ENCODE data around the gene TMEM200B.
"Not testable (repeated sequence)": the region's sequence is repeated elsewhere in the genome, so short reads cannot be mapped to it uniquely, and the experiment has no call there.

TMEM200B gene

DNA sequence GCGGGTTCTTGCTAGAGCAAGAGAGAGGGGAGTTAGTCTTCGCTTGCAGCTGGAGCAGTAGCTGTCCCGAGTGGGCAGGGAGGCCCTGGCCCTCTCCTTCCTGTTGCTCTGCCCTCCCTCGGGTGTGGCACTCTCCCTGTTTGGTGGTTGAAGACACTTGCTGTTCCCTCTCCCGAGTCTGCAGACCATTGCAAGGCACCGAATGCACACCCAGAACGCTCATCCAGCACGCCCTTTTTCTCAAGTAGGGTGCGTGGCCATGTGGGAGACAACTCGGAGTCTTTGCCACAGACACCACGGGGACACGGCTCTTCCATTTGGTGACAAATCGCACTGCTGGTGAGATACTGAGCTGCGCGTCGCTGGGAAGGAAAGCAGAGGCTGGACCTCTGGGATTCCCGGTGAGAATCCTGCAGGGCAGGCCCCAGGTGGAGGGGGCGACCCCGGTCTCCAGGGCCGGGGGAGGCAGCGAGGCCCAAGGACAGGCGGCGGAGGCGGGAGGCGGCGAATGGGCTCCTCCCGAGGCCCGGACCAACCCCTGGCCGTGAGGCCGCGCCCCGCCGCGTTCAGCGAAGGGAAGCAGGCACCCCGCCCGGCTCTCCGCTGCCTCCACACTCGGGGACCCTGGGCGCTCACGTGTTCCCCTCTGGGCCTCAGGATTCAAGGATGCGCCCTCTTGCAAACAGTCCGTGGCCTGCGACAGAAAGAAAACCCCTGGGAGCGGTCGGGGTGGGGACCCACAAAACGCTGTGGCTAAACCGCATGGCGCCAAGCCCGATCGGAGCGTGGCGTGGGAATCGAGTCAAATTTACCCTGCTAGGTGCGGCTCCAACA lies 10.4 kb upstream of the TMEM200B start:
- DNase-seq (ENCODE audit: low spot score) = no peak

DNA sequence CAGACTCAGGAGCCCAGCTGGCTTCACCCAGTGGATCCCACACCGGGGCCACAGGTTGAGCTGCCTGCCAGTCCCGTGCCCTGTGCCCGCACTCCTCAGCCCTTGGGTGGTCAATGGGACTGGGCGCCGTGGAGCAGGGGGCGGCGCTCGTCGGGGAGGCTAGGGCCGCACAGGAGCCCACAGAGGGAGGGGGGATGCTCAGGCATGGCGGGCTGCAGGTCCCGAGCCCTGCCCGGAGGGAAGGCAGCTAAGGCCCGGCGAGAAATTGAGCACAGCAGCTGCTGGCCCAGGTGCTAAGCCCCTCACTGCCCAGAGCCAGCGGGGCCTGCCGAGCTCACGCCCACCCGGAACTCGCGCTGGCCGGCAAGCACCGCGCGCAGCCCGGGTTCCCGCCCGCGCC lies 7.4 kb upstream of the TMEM200B start:
- DNase-seq (ENCODE audit: low spot score) = not testable (repeated sequence)

DNA sequence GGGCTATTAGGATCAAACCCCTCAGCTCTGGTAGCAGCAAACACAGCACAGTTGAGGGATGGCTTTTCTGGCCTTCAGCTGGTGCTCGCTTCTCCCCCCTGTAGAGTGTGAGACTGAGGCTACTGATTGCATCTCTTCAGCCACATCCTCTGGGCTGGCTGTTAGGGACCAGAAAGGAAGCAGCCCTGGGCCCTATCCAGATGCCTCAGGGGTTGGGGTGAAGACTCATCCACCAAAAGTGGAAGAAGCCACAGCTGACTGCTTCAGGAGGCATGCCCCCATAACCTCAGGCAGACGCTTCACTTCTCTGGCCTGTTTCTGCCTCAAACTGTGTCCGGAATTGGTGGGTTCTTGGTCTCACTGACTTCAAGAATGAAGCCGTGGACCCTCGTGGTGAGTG lies 6.2 kb upstream of the TMEM200B start:
- no peak for DNase-seq (ENCODE audit: low spot score)

DNA sequence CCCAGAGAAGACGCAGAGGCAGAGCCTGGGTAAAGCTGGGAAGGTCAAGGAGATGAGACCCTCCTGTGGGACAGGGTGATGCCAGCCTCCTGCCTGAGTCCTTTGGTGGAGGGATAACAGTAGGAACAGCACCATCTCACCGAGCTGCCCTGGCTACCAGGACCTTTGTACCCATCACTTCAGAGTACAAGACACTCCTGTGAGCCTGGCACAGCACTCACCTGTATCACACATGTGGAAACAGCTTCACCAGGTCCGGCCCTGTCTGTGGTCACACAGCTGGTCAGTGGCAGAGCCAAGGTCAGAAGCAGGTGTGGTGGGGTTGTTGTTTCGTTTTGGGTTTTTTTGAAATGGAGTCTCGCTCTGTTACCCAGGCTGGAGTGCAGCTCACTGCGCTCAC lies 5.0 kb upstream of the TMEM200B start:
- DNase-seq (ENCODE audit: low spot score) = no peak

DNA sequence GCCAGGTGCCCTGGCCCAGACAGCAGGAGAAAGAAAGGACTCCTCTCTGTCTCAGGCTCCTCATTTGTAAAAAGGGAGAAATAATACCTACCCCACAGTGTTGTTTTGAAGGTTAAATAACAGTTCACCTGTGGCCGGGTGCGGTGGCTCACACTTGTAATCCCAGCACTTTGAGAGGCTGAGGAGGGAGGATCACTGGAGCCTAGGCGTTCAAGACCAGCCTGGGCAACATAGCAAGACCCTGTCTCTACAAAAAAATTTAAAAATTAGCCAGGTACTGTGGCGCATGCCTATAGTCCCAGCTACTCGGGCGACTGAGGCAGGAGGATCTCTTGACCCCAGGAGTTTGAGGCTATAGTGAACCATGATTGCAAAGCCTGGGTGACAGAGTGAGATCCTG lies 2.5 kb upstream of the TMEM200B start:
- DNase-seq (ENCODE audit: low spot score) = no peak

DNA sequence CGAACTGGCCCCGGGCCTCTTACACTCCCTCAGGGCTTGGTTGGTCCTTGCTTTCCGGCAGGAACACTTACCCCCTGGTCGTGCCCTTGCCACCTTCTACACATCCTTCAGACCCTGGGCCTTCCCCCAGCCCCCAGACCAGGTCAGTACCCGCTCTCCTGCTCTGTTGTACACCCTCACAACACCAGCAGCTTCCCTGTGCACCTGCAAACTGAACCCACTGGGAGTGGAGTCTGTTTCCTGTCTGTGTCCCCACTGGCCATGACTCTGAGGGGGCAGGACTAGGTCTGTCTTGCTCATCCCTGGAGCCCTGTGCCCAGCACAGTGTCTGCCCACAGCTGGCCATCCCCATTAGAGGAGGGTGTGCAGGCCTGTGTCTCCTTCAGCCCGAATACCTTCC lies 2.1 kb upstream of the TMEM200B start:
- DNase-seq (ENCODE audit: low spot score) = no peak

DNA sequence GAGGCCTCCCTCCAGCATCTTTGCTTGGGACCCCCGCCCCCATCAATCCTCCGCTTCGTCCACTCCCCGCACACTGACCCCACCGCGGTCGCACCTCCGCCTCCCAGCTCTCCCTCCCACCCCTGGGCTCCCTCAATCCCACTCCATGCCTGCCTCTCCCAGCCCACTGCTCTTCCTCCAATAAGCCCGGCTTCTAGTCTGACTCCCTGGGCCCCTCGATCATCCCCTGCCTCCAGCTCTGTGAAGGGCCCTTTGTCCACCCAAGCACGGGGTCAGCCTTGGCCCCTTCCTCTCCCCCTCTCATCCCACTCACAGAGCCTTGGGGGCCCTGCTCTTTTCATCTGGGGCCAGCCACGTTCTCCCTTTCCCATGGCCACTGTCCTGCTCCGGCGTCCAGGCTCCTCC lies 1.5 kb upstream of the TMEM200B start:
- DNase-seq (ENCODE audit: low spot score) = no peak

DNA sequence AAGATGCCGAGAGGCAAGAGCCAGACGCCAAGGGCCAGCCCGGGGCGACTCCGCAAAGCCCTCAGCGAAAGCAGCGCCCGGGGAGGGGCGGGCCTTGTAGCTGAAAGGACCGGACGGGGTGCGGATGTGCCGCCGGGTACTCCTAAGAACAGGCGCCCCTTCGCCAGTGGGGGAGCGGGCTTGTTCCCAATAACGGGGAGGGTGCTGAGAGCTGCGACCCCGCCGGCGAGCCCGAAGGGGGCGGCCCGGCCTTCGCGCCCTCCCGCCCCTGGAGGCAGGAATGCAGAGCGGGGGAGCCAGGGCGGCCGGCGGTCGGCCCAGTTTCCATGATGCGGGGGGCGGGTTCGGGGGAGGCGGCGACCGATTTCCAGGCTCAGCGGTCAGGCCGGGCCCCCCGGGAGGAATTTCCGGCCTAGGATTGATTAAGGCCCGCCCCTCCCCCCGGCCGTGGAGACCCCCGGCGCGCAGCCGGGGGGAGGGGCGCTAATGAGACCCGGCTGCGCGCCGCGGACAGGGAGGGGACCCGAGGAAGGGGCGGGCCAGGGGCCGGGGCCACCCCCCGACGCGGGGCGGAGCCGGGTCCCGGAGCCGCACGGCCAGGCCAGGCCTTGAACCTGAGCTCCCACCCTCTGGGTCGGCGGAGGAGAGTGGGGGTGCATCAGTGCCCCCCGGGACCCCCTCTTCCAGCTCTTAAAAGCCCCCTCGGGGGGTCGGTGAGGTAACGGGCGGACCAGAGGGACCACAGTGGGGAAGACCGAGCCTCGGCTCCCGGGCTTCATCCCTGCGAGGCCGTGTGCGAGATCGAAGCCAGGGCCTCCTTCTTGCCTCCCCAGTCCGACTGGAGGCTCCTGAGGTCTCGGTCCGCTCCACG lies 898 bp upstream of the TMEM200B start:
- peak; percentile 35 for DNase-seq (ENCODE audit: low spot score)

DNA sequence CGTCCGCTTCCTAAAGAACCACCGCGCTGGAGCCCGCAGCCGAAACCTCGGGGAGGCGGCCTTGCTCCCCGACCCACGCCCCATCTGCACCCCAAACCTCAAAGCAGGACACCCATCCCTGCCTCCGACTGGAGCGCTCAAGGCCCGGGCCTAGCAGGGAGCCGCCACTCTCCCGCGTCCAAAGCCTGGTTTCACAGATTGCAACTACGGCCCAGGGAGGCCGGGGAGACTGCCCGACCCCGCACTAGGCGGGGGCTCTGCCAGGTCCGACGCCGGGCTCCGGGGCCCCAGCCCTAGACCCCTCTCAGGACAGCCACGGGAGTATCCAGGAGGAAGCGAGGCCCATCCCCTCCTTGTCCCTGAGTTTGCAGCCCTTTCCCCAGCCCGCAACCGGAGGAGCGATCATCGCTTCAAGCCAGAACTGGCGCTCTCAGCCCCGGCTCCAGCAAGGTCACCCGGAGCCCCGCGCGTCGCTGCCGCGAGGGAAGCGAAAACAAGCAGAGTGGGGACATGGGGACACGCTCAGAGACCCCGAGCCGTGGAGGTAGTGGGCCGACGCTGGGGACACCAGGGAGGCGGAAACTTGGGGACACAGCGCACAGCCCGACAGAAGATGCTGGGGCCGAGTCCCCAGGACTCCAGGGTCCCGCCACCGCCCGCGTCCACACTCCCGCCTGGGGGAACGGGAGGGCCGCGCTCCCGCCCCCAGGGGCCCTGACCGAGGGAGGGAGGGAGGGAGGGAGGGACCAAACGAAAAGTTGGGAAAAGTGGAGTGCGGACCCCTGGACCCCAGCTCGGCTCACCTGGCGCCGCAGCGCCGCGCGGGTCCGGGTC lies 433 bp downstream of the TMEM200B start:
- DNase-seq (ENCODE audit: low spot score) = no peak

DNA sequence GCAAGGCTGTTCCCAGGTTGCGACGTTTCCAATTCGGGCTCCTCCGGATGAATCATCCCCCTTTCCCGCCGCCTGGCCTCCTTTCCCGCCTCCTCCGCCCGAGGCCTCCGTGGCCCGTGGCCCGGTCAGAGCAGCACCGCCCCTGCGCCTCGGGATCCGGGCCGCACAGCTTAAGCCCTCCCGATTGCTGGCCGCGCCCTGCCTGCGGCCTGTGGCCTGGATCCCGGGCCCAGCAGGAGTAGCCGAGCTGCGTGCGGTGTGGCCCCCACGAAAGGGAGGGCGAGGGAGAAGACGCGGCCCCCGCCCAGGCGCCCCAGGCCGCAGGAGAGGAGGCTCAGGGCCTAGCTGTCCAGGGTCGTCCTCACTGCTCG lies 1.0 kb downstream of the TMEM200B start:
- DNase-seq (ENCODE audit: low spot score) = no peak

DNA sequence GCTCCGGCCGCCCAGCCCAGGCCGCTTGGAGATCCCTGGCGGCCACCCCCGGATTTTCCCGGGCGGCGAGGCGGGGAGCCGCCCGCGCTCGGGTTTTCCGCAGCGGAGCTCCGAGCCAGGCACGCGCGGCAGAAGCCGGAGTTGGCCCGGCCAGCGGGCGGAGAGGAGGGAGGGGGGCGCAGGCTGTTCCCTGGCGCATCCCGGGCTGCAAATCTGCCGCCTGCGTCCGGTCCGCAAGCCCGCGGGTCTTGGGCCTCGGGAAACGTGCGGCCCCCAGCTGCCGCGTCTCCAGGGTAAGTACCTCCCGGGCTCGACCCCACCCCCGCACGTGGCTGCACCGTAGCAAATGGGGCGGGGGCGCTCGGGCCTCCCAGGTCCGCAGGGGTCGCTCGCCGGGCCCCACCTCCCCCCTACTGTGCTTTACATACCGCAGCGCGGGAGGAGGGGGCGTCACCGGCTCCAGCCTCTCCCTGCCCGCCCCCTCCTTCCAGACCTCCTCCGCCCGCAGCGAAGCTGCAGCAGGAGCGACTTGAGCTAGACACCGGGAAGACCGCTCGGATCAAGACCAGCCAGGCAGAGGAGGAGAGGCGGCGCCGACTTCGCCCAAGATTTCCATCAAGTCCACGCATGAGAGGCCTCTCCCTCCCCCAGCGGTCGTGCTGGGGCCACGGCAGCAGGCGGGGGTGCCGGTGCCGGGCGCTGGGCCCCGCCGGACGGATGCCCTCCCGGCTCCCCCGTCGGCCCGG lies 1.6 kb downstream of the TMEM200B start:
- no peak for DNase-seq (ENCODE audit: low spot score)

DNA sequence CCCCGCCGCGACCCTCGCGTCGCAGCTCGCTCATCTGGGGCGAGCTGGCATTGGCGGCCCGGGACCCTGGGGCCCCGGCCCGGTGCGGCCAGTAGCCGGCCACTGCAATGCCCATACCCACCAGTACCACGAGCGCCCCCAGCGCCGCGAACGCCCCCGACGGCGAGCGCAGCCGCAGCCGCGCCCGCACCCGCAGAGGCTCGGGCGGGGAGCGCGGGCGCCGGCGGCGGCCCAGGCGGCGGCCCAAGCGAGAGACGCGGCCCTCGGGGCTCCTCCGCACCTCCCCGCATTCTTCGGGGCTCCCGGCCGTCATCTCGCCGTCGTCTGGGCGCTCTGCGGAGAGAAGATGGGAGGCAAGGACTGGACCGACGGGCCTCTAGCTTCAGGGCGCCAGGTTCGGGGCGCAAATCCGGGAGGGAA lies 2.2 kb downstream of the TMEM200B start:
- DNase-seq (ENCODE audit: low spot score) = no peak

DNA sequence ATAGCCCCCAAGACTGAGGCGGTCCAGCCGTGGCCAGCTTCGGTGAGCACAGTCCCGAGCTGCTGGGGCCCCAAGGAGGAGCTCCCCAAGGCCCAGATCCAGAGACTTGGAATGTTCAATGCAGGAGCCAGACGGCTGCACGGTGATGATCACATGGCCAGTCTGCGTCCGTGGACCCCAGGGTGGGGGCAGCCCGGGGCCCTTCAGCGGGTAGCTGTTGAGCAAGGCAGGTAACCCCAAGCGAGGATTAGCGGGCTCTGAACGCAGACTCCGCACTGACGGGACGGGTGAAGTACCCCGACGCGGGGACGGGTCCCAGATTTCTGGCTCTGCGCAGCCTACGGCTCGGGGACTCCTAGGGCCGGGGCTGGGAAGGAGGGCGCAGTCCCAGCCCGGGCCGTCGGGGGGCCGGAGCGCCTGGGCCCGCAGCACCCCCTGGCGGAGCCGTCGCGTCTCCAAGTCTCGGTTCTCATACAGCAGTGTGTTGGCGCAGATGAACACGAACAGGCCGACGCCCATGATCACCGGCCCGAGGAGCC lies 2.7 kb downstream of the TMEM200B start:
- DNase-seq (ENCODE audit: low spot score) = peak; percentile 58

DNA sequence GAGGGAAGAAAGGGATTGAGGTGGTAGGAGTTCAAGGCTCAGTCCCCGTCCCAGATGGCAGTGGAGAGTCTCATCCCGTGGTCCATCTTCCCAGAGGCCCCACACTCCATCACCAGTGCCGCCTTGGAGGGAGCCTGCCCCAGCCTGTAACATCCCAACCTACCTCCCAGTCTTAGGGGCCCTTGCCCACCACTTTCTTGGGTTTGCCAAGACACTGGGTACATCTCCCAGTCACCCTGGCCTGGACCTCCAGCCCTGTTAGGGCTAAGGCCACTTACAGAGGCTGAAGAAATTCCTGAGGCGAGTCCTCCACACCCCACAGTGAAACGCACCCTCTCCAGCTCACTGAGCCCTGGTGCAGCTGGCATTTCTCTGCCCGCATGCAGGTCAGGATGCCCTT lies 3.3 kb downstream of the TMEM200B start:
- DNase-seq (ENCODE audit: low spot score) = no peak

DNA sequence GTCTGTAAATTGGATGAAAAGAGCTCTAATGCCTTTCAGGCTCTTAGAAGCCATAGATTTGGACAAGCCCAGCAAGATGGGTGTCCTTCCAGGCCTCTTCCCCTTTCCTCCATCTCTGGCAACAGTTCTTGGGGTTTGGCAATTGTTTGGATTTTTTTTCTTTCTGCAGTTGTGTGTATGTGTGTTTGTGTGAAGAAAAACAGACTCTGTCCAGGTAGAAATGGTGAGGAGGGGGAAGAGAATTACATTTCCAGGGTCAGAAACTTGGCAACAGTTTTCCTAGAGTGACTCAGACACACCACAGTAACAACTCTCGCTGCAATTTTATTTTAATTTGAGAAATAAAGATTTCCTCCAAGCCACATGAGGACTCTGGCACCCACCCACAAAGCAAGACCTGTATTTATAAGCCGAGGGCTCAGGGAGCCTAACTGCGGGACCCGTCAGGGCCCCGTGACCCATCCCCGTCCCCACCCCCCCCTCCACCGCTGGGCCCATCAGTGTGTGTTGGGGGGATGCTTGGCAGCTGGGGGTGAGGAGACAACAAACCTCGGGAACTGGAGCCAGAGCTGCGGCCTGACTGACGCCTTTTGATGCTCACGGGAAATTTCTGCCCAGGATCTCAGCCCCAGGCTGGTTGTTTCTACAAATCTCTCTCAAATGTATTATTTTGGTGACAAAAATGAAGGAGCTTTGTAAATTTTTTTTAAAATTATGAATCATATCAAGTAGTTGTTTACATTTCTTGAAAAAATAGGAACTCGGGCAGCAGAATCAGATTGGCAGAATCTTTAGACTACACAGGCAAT lies 4.4 kb downstream of the TMEM200B start:
- no peak for DNase-seq (ENCODE audit: low spot score)

DNA sequence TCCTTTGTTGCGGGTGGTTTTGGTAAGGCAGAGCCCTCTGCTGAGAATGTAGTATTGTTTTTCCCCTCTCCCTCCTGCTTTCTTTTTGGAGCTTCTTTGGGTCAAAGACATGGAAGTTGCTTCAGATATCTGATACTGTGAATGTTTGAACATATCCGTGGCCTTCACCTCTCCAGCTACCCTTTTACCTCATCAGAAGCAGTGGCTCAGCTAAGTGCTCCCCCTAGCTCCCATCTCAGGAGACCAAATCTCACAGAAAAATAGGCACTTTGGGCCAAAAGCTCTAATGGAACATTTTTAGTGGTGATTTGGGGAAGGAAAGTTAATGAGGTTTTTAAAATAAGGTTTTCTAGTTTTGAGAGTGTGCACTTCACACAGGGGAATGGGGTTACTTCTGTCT lies 6.3 kb downstream of the TMEM200B start:
- DNase-seq (ENCODE audit: low spot score) = no peak

DNA sequence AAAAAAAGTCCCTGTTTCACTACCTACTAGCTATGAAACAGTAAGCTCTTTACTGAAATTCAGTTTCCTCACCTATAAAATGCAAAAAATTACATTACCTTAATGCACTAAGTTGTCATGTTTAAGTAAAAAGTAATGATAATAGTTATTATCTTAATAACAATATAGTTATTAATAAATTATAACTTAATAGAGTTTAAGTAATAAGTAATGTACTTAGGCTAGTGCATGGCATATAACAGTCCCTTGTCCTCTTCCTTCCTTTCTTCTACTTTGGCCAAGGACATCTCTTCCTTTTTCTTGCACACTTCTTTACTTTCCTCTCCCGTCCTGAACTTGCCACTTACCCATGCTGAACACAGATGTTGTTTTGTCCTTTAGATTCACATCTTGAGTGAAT lies 9.0 kb downstream of the TMEM200B start:
- DNase-seq (ENCODE audit: low spot score) = no peak

DNA sequence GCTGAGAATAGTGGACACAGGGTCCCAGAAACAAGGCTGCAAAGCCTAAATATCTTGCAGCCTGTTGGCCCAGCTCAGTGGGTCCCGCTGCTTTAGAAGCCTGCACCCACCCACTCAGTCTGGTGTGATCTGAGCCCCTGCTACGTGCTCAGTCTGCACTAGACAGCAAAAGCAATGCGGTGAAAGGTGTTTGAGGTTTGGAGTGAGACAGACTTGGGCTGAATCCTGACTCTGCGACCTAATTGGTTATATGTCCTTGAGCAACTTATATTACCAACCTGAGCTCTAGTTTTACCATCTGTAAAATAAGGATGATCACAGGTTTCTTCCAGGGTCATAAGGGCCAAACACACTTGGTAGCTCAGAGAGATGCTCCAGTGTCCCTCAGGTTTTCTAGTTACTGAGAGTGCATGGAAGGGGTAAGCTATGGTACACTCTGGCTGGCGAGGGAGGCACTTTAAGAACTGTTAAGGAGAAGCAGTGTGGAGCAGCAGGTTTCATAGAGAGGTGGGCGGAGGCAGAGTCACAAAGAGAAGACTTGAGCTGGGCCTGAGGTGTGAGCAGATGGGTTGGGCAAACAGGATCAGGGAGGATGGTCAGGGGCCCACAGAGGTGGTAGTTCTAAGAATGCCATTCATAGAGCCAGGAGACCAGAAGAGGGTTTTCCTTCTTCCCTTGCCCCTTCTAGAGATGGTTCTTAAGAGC lies 10.1 kb downstream of the TMEM200B start:
- DNase-seq (ENCODE audit: low spot score) = no peak

DNA sequence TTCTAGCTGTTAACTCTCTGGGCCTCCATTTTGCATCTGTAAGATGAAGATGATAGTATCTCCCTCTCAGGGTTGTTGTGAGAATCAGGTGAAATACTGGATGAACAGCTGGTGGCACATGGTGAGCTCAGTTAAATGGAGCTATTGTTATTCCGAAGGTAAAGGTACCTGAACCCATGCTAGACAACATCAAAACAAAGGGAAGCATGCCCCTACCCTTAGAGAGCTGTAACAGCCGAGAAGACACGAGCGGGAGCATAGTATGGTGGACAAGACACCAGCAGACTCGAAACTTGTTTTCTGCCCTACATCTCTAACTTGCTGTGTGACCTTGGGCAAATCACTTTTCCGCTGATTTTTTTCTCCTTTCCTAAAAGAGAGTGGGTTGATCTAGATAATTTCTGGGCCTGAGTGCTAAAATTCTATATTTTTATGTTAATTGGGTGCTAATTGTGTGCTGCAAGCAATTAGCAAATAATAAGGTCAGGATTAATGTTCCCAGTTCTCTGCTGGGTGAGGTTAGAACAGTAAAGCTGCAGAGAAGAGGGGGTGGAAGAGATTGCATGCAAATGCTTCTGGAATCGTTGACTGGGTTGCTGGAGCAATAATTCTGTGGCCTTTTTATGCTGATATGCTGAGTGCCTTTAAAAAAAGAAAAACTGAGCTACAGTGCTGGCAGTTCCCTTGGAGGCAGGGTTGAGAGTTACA lies 10.8 kb downstream of the TMEM200B start:
- no peak for DNase-seq (ENCODE audit: low spot score)

Data from CD4-positive, alpha-beta T cell treated with Interleukin-2 at 100 ng/mL for 4 hours (primary cell).